Measurements from ENCODE around the gene KLHL2. TPM values are rescaled to one million over a fixed set of nuclear protein-coding genes. Genes with fewer than 3 reads are reported as not detected.

Gene KLHL2
- 69.7 TPM for total RNA-seq

GRCh38 chr4:165207431-165208220 is at the start of gene KLHL2:
KLHL2 (plus strand) TSS chr4:165207561; CDS start chr4:165207877, 316 bp downstream.

GRCh38 chr4:165327211-165328100 is 120.1 kb downstream of the KLHL2 start, which contains the start of gene MSMO1:
MSMO1 (plus strand) TSS chr4:165327669; CDS start chr4:165333371, 5,702 bp downstream.

Small RNAs within 50 kb of the gene (small RNA-seq; reads per million reads assigned to genes)
- not detected for gene RNU4-87P

Other genes starting within 250 kb of the KLHL2 start
- gene TRIM61, start 229.9 kb upstream of the KLHL2 start, total RNA-seq: 3.2 TPM
- gene TRIM60, start 175.6 kb upstream of the KLHL2 start, total RNA-seq: not detected
- not detected for gene TRIM75, start 153.7 kb upstream of the KLHL2 start, total RNA-seq
- gene TMEM192, start 94.7 kb upstream of the KLHL2 start, total RNA-seq: 8.5 TPM
- 442 TPM for gene MSMO1, start 120.1 kb downstream of the KLHL2 start, total RNA-seq
- gene CPE, start 171.4 kb downstream of the KLHL2 start, total RNA-seq: 539 TPM

All from diencephalon (tissue), 1 donor.